HuH-7 (cell line): ENCODE data around the gene NUP188.

Experiments
- DNase-seq: peaks from one replicate; pipeline ENCODE4 v3.0.0; 2011; ENCODE audit warnings: low spot score

The NUP188 gene

GRCh38 chr9:128913995-128914772 lies 33.3 kb upstream of the NUP188 start:
- no peak for DNase-seq

DNA sequence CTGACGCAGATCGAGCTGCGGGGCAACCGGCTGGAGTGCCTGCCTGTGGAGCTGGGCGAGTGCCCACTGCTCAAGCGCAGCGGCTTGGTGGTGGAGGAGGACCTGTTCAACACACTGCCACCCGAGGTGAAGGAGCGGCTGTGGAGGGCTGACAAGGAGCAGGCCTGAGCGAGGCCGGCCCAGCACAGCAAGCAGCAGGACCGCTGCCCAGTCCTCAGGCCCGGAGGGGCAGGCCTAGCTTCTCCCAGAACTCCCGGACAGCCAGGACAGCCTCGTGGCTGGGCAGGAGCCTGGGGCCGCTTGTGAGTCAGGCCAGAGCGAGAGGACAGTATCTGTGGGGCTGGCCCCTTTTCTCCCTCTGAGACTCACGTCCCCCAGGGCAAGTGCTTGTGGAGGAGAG lies 31.3 kb upstream of the NUP188 start:
- DNase-seq = no peak

- DNase-seq = no peak
Measured at GRCh38 chr9:128916745-128917144, 30.8 kb upstream of the NUP188 start.

DNA sequence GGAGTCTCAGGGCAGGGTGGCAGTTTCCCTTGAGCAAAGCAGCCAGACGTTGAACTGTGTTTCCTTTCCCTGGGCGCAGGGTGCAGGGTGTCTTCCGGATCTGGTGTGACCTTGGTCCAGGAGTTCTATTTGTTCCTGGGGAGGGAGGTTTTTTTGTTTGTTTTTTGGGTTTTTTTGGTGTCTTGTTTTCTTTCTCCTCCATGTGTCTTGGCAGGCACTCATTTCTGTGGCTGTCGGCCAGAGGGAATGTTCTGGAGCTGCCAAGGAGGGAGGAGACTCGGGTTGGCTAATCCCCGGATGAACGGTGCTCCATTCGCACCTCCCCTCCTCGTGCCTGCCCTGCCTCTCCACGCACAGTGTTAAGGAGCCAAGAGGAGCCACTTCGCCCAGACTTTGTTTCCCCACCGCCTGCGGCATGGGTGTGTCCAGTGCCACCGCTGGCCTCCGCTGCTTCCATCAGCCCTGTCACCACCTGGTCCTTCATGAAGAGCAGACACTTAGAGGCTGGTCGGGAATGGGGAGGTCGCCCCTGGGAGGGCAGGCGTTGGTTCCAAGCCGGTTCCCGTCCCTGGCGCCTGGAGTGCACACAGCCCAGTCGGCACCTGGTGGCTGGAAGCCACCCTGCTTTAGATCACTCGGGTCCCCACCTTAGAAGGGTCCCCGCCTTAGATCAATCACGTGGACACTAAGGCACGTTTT lies 30.2 kb upstream of the NUP188 start:
- DNase-seq = no peak

GRCh38 chr9:128918921-128919320 lies 28.6 kb upstream of the NUP188 start:
- no peak for DNase-seq

- DNase-seq = peak; percentile 48
Measured at GRCh38 chr9:128919402-128920089, 28.0 kb upstream of the NUP188 start.

- no peak for DNase-seq
Measured at GRCh38 chr9:128920381-128921058, 27.0 kb upstream of the NUP188 start, which contains the start of gene PHYHD1. PHYHD1 (plus strand) TSS chr9:128920982; CDS start chr9:128922324, 1,342 bp downstream.

GRCh38 chr9:128921881-128922763 lies 25.4 kb upstream of the NUP188 start:
- no peak for DNase-seq

- no peak for DNase-seq
Measured at GRCh38 chr9:128923493-128923883, 24.0 kb upstream of the NUP188 start.

- peak; percentile 93 for DNase-seq
Measured at GRCh38 chr9:128927731-128928411, 19.6 kb upstream of the NUP188 start.

DNA sequence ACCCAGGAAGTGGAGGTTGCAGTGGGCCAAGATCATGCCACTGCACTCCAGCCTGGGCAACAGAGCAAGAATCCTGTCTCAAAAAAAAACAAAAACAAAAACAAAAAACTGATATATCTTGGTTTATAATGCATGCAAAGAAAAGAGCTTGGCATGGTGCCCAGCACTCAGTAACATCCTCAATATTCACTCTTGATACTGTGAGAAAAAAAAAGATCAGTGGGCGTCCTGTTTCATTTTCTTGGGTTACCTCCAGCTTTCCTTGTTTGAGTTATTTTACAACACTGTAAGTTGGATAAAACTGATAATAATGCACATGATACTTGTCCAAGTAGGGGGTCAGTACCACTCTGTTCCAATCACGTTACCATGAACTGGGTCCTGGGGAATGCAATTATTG lies 18.9 kb upstream of the NUP188 start:
- DNase-seq = no peak

DNA sequence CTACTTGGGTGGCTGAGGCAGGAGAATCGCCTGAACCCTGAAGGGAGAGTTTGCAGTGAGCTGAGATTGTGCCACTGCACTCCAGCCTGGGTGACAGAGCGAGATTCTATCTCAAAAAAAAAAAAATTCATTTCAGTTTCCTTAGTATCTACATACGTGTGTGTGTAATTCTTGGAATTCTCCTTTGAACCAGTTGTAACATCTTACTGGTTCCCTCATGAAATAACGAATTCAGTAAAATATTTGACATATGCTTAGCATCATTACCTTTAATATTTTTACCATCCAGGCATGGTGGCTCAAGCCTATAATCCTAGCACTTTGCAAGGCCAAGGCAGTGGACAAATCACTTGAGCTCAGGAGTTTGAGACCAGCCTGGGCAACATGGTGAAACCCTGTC lies 17.9 kb upstream of the NUP188 start:
- no peak for DNase-seq

GRCh38 chr9:128933731-128934130 lies 13.8 kb upstream of the NUP188 start:
- no peak for DNase-seq

GRCh38 chr9:128936171-128936865 lies 11.2 kb upstream of the NUP188 start:
- no peak for DNase-seq

DNA sequence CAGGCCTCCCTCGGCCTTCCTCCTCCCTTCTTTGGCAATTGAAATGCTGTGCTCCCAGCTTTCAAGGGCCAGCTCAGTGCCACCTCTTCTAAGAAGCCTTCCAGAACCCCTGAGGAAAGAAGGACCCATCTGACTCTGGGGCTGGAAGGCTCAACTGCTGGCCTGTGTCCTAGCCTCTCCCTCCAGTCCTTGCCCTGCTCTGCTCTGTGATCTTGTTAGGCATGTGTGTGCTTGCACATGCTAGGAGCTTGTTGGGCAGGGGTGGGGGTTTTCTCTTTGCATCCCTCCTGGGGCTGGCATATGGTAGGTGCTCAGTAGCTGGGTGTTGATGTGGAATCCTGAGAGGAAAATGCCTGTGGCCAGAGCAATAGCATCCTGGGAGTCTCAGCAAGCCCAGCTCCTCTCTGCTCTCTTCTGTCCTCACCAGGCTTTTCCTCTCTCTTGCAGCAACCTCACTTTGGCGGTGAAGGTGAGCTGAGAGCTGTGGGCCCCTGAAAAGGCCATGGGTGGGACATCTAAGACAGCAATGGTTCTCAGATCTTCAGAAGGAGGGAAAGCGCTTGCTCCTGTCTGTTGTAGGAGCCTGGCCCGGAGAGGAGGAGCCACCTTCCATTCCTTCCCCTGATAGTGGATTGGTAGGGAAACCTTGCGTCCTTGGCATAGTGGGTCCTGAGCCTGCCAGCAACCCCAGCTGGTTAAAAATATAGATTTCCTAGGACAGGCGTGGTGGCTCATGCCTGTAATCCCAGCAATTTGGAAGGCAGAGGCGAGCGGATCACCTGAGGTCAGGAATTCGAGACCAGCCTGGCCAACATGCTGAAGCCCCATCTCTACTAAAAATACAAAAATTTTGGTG lies 10.0 kb upstream of the NUP188 start:
- DNase-seq = no peak

DNA sequence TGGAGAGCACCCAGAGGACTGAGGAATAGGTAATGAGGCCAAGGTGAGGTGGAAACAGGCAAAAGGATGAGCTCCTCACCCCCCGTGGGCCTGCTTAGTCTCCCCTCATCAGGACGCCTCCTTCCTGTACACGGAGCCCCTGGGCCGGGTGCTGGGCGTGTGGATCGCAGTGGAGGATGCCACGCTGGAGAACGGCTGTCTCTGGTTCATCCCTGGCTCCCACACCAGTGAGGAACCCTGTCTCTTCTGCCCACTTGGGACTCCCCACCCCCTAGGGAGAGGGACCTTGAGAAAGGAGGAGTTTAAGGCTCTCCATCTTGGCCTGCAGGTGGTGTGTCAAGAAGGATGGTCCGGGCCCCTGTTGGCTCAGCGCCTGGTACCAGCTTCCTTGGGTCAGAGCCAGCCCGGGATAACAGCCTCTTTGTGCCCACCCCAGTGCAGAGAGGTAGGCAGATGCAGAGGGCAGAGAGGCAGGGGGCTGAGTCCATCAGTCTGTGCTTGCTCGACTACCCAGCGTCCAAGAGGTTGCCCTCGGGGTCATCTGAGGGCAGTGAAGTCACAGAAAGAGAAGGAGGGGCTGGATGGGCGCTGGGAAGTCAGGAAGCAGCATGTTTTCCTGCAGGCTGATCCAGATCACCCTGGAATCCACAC lies 7.1 kb upstream of the NUP188 start:
- DNase-seq = no peak

GRCh38 chr9:128940946-128941755 lies 6.3 kb upstream of the NUP188 start:
- DNase-seq = no peak
